Hindlimb muscle (tissue), 1 donor: ENCODE data around the gene PCDHA12. TPM values are rescaled to one million over a fixed set of nuclear protein-coding genes. Genes with fewer than 3 reads are reported as not detected.
"Not testable (repeated sequence)": the region's sequence is repeated elsewhere in the genome, so short reads cannot be mapped to it uniquely, and the experiment has no call there.

Experiments
- DNase-seq: peaks from one replicate; pipeline ENCODE4 v3.0.0-alpha.2; 2013
- polyA plus RNA-seq: library from polyadenylated mRNA; unstranded; fragments of 120-200 nt; gene quantifications from one replicate; pipeline ENCODE4 v1.2.1, GENCODE V29; 2013; ENCODE audit not compliant: insufficient read length

Gene PCDHA12, protein sequence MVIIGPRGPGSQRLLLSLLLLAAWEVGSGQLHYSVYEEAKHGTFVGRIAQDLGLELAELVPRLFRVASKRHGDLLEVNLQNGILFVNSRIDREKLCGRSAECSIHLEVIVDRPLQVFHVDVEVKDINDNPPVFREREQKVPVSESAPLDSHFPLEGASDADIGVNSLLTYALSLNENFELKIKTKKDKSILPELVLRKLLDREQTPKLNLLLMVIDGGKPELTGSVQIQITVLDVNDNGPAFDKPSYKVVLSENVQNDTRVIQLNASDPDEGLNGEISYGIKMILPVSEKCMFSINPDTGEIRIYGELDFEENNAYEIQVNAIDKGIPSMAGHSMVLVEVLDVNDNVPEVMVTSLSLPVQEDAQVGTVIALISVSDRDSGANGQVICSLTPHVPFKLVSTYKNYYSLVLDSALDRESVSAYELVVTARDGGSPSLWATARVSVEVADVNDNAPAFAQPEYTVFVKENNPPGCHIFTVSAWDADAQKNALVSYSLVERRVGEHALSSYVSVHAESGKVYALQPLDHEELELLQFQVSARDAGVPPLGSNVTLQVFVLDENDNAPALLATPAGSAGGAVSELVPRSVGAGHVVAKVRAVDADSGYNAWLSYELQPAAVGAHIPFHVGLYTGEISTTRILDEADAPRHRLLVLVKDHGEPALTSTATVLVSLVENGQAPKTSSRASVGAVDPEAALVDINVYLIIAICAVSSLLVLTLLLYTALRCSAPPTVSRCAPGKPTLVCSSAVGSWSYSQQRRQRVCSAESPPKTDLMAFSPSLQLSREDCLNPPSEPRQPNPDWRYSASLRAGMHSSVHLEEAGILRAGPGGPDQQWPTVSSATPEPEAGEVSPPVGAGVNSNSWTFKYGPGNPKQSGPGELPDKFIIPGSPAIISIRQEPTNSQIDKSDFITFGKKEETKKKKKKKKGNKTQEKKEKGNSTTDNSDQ
- 0.06 TPM for polyA plus RNA-seq

DNA sequence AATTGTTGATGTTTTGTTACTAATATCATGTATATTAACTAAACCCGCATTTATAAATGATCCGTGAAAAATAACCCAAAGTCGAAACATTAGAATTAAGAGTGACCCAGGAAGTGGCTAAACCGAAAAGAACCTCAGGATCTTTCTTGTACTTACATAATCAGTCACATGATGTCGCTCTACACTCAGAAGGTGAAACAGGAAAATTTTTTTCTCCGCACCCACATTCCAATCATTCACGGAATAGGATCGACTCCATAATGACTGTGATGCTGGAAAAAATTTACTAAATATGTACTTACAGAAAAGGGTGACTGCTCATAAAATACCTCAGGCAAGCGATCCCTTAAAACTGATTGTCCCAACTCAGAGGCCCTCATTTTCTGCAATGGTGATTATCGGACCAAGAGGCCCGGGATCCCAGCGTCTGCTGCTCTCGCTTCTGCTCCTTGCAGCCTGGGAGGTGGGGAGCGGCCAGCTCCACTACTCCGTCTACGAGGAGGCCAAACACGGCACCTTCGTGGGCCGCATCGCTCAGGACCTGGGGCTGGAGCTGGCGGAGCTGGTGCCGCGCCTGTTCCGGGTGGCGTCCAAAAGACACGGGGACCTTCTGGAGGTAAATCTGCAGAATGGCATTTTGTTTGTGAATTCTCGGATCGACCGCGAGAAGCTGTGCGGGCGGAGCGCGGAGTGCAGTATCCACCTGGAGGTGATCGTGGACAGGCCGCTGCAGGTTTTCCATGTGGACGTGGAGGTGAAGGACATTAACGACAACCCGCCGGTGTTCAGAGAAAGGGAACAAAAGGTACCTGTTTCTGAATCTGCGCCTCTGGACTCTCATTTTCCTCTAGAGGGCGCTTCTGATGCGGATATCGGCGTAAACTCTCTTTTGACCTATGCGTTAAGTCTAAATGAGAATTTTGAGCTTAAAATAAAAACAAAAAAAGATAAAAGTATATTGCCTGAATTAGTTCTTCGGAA is at the start of gene PCDHA12:
Gene PCDHA12 (plus strand): TSS at position 224 of the 981 bp plus-strand sequence. CDS start 165 bp downstream, at position 389.
- DNase-seq, result no peak

DNA sequence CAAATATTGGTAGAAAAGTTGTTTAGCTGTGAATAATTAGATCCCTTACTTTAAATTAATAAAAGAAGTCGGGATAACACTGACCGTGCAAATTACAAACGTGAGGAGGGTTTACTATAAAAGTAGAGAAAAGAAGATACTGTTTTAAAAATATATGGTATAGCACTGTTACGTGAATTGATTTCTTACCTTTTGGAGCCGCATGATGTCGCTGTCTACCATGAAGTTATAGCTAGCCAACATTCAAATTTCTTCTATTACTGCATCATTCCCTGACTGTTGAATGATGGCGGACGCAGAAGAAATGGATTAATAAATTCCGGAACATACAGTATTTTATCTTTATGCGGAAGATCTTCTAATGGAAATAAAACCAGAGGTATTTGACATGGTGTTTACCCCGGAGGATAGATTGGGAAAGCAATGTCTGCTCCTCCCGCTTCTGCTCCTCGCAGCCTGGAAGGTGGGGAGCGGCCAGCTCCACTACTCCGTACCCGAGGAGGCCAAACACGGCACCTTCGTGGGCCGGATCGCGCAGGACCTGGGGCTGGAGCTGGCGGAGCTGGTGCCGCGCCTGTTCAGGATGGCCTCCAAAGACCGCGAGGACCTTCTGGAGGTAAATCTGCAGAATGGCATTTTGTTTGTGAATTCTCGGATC is 47.3 kb upstream of the PCDHA12 start, which contains the start of gene PCDHA6:
Gene PCDHA6 (plus strand): TSS at position 257 of the 658 bp plus-strand sequence. CDS start 132 bp downstream, at position 389.
- no peak for DNase-seq

DNA sequence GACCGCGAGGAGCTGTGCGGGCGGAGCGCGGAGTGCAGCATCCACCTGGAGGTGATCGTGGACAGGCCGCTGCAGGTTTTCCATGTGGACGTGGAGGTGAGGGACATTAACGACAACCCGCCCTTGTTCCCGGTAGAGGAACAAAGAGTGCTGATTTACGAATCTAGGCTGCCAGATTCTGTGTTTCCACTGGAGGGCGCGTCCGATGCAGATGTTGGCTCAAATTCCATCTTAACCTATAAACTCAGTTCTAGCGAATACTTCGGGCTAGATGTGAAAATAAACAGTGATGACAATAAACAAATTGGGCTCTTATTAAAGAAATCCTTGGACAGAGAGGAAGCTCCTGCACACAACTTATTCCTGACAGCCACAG is 46.8 kb upstream of the PCDHA12 start:
- no peak for DNase-seq

DNA sequence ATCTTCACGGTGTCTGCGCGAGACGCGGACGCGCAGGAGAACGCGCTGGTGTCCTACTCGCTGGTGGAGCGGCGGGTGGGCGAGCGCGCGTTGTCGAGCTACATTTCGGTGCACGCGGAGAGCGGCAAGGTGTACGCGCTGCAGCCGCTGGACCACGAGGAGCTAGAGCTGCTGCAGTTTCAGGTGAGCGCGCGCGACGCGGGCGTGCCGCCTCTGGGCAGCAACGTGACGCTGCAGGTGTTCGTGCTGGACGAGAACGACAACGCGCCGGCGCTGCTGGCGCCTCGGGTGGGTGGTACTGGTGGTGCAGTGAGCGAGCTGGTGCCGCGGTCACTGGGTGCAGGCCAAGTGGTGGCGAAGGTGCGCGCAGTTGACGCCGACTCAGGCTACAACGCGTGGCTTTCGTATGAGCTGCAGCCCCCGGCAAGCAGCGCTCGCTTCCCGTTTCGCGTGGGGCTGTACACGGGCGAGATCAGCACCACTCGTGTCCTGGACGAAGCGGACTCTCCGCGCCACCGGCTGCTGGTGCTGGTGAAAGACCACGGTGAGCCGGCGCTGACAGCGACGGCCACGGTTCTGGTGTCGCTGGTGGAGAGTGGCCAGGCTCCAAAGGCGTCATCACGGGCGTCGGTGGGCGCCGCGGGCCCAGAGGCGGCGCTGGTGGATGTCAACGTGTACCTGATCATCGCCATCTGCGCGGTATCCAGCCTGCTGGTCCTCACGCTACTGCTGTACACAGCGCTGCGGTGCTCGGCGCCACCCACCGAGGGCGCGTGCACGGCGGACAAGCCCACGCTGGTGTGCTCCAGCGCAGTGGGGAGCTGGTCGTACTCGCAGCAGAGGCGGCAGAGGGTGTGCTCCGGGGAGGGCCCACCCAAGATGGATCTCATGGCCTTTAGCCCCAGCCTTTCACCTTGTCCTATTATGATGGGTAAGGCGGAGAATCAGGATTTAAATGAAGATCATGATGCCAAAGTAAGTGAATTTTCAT is 45.3 kb upstream of the PCDHA12 start:
- not testable (repeated sequence) for DNase-seq

DNA sequence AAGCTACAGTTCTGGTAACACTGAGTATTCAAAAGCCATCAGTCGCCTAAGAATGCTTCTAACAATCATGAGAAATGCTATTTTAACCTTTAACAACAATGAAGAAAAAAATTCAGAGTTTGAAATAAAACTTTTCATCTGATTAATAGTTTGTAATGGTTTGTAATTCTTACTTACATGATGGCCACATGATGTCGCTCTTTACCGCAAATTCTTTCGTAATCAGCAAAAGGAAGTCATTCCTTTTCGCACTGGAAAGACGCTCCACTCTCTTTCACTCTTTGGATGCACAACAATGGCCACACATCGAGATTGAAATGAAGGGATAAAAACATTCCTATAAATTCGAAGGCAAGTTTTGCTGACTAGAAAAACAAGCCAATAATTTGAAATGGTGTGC is 41.1 kb upstream of the PCDHA12 start, which contains the start of gene PCDHA7:
Gene PCDHA7 (plus strand): TSS at position 277 of the 400 bp plus-strand sequence. CDS start 115 bp downstream, at position 392.
- no peak for DNase-seq

DNA sequence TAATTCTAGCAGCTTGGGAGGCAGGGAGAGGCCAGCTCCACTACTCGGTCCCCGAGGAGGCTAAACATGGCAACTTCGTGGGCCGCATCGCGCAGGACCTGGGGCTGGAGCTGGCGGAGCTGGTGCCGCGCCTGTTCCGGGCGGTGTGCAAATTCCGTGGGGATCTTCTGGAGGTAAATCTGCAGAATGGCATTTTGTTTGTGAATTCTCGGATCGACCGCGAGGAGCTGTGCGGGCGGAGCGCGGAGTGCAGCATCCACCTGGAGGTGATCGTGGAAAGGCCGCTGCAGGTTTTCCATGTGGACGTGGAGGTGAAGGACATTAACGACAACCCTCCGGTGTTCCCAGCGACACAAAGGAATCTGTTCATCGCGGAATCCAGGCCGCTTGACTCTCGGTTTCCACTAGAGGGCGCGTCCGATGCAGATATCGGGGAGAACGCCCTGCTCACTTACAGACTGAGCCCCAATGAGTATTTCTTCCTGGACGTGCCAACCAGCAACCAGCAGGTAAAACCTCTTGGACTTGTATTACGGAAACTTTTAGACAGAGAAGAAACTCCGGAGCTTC is 40.6 kb upstream of the PCDHA12 start:
- not testable (repeated sequence) for DNase-seq

DNA sequence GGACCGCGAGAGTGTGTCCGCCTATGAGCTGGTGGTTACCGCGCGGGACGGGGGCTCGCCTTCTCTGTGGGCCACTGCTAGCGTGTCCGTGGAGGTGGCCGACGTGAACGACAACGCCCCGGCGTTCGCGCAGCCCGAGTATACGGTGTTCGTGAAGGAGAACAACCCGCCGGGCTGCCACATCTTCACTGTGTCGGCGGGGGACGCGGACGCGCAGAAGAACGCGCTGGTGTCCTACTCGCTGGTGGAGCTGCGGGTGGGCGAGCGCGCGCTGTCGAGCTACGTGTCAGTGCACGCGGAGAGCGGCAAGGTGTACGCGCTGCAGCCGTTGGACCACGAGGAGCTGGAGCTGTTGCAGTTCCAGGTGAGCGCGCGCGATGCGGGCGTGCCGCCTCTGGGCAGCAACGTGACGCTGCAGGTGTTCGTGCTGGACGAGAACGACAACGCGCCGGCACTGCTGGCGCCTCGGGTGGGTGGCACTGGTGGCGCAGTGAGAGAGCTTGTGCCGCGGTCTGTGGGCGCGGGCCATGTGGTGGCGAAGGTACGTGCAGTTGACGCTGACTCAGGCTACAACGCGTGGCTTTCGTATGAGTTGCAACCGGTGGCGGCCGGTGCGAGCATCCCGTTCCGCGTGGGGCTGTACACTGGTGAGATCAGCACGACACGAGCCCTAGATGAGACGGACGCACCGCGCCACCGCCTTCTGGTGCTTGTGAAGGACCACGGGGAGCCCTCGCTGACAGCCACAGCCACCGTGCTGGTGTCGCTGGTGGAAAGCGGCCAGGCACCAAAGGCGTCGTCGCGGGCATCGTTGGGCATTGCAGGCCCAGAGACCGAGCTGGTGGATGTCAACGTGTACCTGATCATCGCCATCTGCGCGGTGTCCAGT is 39.2 kb upstream of the PCDHA12 start:
- no peak for DNase-seq

DNA sequence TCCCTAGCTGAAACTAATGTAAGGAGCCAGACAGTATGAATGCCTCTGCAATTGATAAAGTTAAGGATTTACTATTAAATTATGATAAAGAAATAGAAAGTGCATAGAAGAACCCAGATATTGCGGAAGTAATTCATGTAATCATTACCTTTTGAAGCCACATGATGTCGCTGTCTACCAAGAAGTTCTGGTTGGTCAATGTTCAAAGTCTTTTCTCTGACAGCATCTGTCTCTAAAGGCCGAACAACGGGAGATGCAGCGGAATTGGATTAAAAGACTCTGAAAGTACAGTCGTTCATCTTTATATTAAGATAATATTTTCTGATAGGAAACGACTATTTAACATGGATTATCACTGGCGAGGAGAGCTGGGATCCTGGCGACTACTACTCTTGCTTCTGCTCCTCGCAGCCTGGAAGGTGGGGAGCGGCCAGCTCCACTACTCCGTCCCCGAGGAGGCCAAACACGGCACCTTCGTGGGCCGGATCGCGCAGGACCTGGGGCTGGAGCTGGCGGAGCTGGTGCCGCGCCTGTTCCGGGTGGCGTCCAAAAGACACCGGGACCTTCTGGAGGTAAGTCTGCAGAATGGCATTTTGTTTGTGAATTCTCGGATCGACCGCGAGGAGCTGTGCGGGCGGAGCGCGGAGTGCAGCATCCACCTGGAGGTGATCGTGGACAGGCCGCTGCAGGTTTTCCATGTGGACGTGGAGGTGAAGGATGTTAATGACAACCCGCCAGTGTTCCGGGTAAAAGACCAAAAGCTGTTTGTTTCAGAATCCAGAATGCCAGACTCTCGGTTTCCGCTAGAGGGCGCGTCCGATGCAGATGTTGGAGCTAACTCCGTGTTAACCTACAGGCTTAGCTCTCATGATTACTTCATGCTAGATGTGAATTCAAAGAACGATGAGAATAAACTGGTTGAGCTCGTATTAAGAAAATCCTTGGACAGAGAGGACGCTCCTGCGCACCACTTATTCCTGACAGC is 33.8 kb upstream of the PCDHA12 start, which contains the start of gene PCDHA8:
Gene PCDHA8 (plus strand): TSS at position 210 of the 985 bp plus-strand sequence. CDS start 135 bp downstream, at position 345.
- no peak for DNase-seq

DNA sequence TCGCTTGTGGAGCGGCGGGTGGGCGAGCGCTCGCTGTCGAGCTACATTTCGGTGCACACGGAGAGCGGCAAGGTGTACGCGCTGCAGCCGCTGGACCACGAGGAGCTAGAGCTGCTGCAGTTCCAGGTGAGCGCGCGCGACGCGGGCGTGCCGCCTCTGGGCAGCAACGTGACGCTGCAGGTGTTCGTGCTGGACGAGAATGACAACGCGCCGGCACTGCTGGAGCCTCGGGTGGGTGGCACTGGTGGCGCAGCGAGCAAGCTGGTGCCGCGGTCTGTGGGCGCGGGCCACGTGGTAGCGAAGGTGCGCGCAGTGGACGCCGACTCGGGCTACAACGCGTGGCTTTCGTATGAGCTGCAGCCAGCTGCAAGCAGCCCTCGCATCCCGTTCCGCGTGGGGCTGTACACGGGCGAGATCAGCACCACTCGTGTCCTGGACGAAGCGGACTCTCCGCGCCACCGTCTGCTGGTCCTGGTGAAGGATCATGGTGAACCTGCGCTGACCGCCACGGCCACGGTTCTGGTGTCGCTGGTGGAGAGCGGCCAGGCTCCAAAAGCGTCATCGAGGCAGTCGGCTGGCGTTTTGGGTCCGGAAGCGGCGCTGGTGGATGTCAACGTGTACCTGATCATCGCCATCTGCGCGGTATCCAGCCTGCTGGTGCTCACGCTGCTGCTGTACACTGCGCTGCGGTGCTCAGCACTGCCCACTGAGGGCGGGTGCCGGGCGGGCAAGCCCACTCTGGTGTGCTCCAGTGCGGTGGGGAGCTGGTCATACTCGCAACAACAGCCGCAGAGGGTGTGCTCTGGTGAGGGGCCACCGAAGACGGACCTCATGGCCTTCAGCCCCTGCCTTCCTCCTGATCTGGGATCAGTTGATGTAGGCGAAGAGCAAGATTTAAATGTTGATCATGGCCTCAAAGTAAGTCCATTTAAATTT is 32.0 kb upstream of the PCDHA12 start:
- DNase-seq, result no peak

DNA sequence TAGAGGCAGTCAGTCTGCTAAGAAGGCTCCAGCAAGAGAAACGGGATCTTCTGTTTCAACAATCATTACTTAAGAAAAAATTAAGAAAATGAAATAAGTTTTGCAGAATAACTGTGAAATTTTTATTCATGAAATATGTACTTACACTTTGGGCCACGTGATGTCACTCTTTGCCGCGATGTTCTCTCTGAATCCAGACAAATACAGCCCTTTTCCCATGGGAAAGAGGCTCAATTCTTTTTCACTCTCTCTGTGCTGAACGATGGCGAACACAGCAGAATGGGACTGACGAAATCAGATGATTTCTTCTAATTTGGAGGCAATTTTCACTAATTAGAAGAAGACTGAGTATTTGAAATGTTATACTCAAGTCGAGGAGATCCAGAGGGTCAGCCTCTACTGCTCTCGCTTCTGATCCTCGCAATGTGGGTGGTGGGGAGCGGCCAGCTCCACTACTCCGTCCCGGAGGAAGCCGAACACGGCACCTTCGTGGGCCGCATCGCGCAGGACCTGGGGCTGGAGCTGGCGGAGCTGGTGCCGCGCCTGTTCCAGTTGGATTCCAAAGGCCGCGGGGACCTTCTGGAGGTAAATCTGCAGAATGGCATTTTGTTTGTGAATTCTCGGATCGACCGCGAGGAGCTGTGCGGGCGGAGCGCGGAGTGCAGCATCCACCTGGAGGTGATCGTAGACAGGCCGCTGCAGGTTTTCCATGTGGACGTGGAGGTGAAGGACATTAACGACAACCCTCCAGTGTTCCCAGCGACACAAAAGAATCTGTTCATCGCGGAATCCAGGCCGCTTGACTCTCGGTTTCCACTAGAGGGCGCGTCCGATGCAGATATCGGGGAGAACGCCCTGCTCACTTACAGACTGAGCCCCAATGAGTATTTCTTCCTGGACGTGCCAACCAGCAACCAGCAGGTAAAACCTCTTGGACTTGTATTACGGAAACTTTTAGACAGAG is 26.7 kb upstream of the PCDHA12 start, which contains the start of gene PCDHA9:
Gene PCDHA9 (plus strand): TSS at position 244 of the 964 bp plus-strand sequence. CDS start 114 bp downstream, at position 358.
- not testable (repeated sequence) for DNase-seq

DNA sequence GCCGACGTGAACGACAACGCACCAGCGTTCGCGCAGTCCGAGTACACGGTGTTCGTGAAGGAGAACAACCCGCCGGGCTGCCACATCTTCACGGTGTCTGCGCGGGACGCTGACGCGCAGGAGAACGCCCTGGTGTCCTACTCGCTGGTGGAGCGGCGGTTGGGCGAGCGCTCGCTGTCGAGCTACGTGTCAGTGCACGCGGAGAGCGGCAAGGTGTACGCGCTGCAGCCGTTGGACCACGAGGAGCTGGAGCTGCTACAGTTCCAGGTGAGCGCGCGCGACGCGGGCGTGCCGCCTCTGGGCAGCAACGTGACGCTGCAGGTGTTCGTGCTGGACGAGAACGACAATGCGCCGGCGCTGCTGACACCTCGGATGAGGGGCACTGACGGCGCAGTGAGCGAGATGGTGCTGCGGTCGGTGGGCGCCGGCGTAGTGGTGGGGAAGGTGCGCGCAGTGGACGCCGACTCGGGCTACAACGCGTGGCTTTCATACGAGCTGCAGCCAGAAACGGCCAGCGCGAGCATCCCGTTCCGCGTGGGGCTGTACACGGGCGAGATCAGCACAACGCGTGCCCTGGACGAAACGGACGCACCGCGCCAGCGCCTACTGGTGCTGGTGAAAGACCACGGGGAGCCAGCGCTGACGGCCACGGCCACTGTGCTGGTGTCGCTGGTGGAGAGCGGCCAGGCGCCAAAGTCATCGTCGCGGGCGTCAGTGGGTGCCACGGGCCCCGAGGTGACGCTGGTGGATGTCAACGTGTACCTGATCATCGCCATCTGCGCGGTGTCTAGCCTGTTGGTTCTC is 25.1 kb upstream of the PCDHA12 start:
- not testable (repeated sequence) for DNase-seq

DNA sequence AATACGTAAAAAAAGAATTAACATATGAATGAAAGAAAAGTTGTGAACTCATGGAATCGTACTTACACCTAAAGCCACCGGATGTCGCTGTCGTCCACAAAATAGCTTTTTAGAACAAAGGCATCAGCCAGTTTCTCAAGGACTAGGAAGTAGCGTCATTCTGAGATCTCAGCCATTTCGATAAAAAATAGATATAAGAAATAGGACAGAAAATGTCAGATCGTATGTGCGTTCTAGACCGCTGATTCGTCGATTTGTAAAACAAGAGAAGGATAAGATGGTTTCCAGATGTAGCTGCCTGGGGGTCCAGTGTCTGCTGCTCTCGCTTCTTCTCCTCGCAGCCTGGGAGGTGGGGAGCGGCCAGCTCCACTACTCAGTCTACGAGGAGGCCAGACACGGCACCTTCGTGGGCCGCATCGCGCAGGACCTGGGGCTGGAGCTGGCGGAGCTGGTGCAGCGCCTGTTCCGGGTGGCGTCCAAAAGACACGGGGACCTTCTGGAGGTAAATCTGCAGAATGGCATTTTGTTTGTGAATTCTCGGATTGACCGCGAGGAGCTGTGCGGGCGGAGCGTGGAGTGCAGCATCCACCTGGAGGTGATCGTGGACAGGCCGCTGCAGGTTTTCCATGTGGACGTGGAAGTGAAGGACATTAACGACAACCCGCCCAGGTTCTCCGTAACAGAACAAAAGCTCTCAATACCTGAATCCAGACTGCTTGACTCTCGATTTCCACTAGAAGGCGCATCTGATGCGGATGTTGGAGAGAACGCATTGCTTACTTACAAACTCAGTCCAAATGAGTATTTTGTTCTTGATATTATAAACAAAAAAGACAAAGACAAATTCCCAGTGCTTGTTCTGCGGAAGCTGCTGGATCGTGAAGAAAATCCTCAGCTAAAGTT is 19.1 kb upstream of the PCDHA12 start, which contains the start of gene PCDHA10:
Gene PCDHA10 (plus strand): TSS at position 126 of the 903 bp plus-strand sequence. CDS start 152 bp downstream, at position 278.
- no peak for DNase-seq
